Panc1 (cell line): ENCODE measurements around the gene IL1F10. TPM values are rescaled to one million over a fixed set of nuclear protein-coding genes. Genes with fewer than 3 reads are reported as not detected.
A peak's percentile ranks its signal among the peaks of the same experiment; 100 is the strongest.

ENCODE experiments used
- ATAC-seq: fragments of 200-7000 bp; cut with Tn5 transposase; 2 replicates; pipeline ENCODE4 v1.9.1; 2020; ENCODE audit warnings: mild to moderate bottlenecking, moderate library complexity
- BruUV-seq: library from RNA; stranded (reverse); fragments of 400-500 nt; replicated peaks from 2 replicates; lab custom pipeline; 2021; lab: Mats Ljungman, UMichigan
- CTCF ChIA-PET: fragments of 300-600 bp; sonication (Branson Sonifier 250); formaldehyde crosslinking; loops from one replicate; lab custom pipeline; 2022; ENCODE audit warnings: antibody characterized with exemption; lab: Charles Lee
- POLR2A ChIA-PET: fragments of 300-600 bp; sonication (Branson Sonifier 250); formaldehyde crosslinking; loops from one replicate; lab custom pipeline; 2022; ENCODE audit warnings: antibody characterized with exemption; lab: Charles Lee
- DNase-seq: peaks from one replicate; pipeline ENCODE4 v3.0.0-alpha.2; 2010; ENCODE audit warnings: low read depth, low spot score
- H3K27ac ChIP-seq: 2 replicates; pipeline ENCODE4 v1.5.1; 2011; ENCODE audit warnings: mild to moderate bottlenecking, low read length, inconsistent platforms
- H3K27me3 ChIP-seq: fragments of 200-500 bp; sonication (Bioruptor generic); 2 replicates; pipeline ENCODE4 v1.6.0; 2014; ENCODE audit warnings: low read length, inconsistent platforms; ENCODE audit not compliant: control insufficient read depth, insufficient read depth
- H3K36me3 ChIP-seq: fragments of 200-500 bp; sonication (Bioruptor generic); 2 replicates; pipeline ENCODE4 v1.5.1; 2014; ENCODE audit warnings: inconsistent platforms, mild to moderate bottlenecking, low read length, moderate library complexity; ENCODE audit not compliant: control insufficient read depth, insufficient read depth
- H3K4me1 ChIP-seq: 2 replicates; pipeline ENCODE4 v1.5.1; 2011; ENCODE audit warnings: inconsistent platforms, mild to moderate bottlenecking, low read length, moderate library complexity; ENCODE audit not compliant: control insufficient read depth, insufficient read depth
- H3K4me3 ChIP-seq, 2 experiments: 2 replicates each; pipeline ENCODE4 v1.5.1; 2011 to 2012; ENCODE audit warnings: low read depth in 2 of 2, low read length in 2 of 2, mild to moderate bottlenecking in 2 of 2, inconsistent platforms in 1 of 2, moderate library complexity in 1 of 2
- H3K9me3 ChIP-seq: fragments of 200-500 bp; sonication (Bioruptor generic); 2 replicates; pipeline ENCODE4 v1.5.1; 2014; ENCODE audit warnings: low read depth, mild to moderate bottlenecking, inconsistent platforms, low read length, moderate library complexity; ENCODE audit not compliant: control insufficient read depth, insufficient read depth
- CTCF ChIP-seq: fragments of 450-650 bp; IDR thresholded peaks from 2 replicates; pipeline ENCODE4 v1.5.1; 2017; ENCODE audit warnings: mild to moderate bottlenecking
- POLR2AphosphoS5 ChIP-seq: IDR thresholded peaks from 2 replicates; pipeline ENCODE4 v1.6.1; 2012; ENCODE audit warnings: mild to moderate bottlenecking, low read depth, low read length, moderate library complexity
- REST ChIP-seq, 2 experiments: IDR thresholded peaks; 2 replicates each; pipeline ENCODE4 v1.6.1; 2011 to 2012; ENCODE audit warnings: low read depth in 2 of 2, control low read depth in 1 of 2, low read length in 1 of 2, mild to moderate bottlenecking in 1 of 2, moderate library complexity in 1 of 2; ENCODE audit not compliant: insufficient read depth in 1 of 2
- SIN3A ChIP-seq: IDR thresholded peaks from 2 replicates; pipeline ENCODE4 v1.6.1; 2012; ENCODE audit warnings: low read depth, mild to moderate bottlenecking, low read length, moderate library complexity, borderline replicate concordance; ENCODE audit not compliant: insufficient read depth
- TCF7L2 ChIP-seq: IDR thresholded peaks from 2 replicates; pipeline ENCODE4 v1.6.1; 2011; ENCODE audit warnings: mild to moderate bottlenecking, low read depth, low read length, inconsistent platforms
- in situ Hi-C: cut with HindIII; loops from 2 replicates; pipeline ENCODE4 v1.10.0; 2016; ENCODE audit warnings: low sequenced_read_pairs, low pct_unique_long_range_greater_than_20kb
- intact Hi-C: fragments of 100-400 bp; cut with micrococcal nuclease; formaldehyde crosslinking; loops from one replicate; pipeline ENCODE4 v1.10.0; 2022; ENCODE audit not compliant: unreplicated experiment
- total RNA-seq: library from RNA; stranded (reverse); gene quantifications from one replicate; pipeline ENCODE4 v1.2.1, GENCODE V29; 2021; ENCODE audit not compliant: unreplicated experiment

IL1F10 gene
- total RNA-seq, 1 experiment from 2014 or later = not detected

GRCh38 chr2:113083296-113083695 lies 15.5 kb downstream of the IL1F10 start:
- CTCF ChIA-PET = interaction anchor here (0.5 kb wide), 1 partner anchor 50 kb away, joined by 3 read pairs; no protein-coding TSS in a partner anchor
- POLR2A ChIA-PET = no interaction called here
- no peak overlapping the region for H3K27ac ChIP-seq
- intact Hi-C loops (loop anchor here (5.0 kb wide), 1 partner anchor 119 kb away; no protein-coding TSS in a partner anchor), in situ Hi-C loops (no loop called here)
- BruUV-seq = no TSS peak
- no peak overlapping the region for H3K4me3 ChIP-seq
- ATAC-seq = no peak
- H3K27me3 ChIP-seq = peaks cover 10% of the 10 kb centered on the region
- TF ChIP-seq SIN3A = no peak
- TF ChIP-seq POLR2AphosphoS5 = no peak
- no peak for TF ChIP-seq TCF7L2
- TF ChIP-seq CTCF = no peak
- TF ChIP-seq REST (IDR thresholded peaks at IDR 0.05; ENCODE audit: insufficient read depth in 1 of 2, low read depth in 2 of 2, low read length in 1 of 2) = no peak
- no peak for DNase-seq
- no peaks in the 10 kb centered on the region for H3K36me3 ChIP-seq
- no peaks in the 10 kb centered on the region for H3K4me1 ChIP-seq
- no peaks in the 10 kb centered on the region for H3K9me3 ChIP-seq

DNA sequence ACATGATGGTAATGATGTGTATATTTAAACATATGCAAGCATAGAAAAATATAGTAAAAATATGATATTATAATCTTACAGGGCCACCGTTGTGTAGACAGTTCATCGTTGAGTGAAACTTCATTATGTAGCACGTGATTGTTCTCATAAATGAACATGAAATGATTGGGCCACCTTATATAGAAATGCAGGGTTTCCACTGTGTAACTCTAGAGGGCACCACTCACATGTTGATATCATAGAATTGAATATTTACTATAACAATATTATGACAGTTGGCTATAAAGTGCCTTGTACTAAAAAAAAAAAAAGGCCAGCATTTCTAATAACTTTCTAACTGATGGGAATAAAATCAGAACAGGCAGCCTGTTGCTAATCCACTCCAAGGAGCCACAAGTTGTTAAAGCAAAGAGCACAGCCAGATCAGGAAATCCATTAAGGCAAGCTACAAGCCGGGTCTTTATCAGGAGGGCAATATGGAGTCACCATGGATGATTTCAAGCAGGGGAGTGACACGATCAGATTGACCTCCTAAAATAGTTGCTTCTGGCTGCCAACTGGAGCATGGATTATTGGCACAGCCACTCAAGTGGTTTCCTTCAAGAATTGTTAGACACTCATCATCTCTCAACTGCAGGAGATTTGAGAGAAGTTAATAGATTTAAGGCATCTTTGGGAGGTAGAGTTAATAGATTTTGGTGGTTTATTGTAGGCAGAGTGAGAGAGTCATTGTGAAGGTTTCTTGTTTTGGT lies 16.7 kb downstream of the IL1F10 start:
- peak; percentile 58 for TF ChIP-seq CTCF
- TF ChIP-seq SIN3A = no peak
- in situ Hi-C loops = no loop called here
- no peaks in the 10 kb centered on the region for H3K36me3 ChIP-seq
- no peak for ATAC-seq
- POLR2A ChIA-PET = no interaction called here
- DNase-seq = no peak
- H3K27ac ChIP-seq = no peak overlapping the region
- intact Hi-C loops = loop anchor here (5.0 kb wide), 1 partner anchor 118 kb away; no protein-coding TSS in a partner anchor
- BruUV-seq = no TSS peak
- no peaks in the 10 kb centered on the region for H3K4me1 ChIP-seq
- H3K27me3 ChIP-seq = peaks cover 16% of the 10 kb centered on the region
- H3K9me3 ChIP-seq = no peaks in the 10 kb centered on the region
- no peak overlapping the region for H3K4me3 ChIP-seq
- CTCF ChIA-PET = no interaction called here
